ENCODE measurements around the gene ADH1C. TPM values are rescaled to one million over a fixed set of nuclear protein-coding genes. Genes with fewer than 3 reads are reported as not detected.
"Not testable (repeated sequence)": the region's sequence is repeated elsewhere in the genome, so short reads cannot be mapped to it uniquely, and the experiment has no call there.

Gene ADH1C
- not detected in 2 replicates for total RNA-seq

DNA sequence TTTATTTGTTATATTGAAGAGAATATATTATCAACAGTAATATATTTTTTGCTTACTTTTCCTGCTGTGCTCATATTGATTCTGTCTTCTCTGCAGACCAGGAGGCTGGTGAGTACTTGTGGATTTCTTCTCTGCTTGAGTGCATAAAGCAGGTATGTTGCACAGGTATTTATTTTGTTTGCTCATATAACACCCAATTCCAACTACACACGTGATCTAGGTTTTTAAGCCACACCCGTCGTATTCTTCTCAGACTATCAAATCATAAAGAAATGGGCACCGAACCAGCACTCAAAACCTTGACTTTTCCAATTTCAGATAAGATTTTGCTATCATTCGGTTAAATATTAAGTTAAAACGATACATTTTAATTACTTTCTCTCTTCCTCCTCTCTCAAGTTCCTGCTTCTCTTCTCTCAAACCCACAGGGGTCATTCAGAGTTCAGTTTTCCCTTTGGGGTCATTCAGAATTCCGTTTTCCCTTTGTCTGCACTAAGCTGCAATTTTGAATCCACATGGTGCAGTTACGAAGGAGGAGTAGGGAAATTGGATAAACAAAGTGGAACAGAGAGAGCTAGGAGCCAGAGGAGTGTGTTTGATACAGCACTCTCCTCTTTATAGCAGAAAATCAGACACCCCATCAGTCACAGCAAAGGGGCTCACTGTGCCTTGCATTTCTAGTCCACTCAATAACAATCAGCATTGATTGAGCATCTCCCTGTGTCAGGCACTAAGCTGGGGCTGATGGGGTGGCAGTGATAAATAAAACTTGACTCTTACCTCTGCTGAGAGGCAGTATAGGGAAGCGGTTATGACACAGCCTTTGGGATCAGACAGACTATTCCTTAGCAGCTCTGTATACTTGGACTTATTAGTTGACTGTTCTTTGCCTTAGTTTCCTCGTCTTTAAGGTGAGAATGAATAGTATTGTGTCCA is at the start of gene ADH1C:
TSS of gene ADH1C (minus strand) at position 145 of the 936 bp plus-strand sequence. CDS start at position 74, 71 bp downstream.
- intact Hi-C loops (cut with micrococcal nuclease): no loop called here

- intact Hi-C loops (cut with micrococcal nuclease): no loop called here
These were observed 48.3 kb upstream of the ADH1C start for GRCh38 chr4:99400831-99401230.

DNA sequence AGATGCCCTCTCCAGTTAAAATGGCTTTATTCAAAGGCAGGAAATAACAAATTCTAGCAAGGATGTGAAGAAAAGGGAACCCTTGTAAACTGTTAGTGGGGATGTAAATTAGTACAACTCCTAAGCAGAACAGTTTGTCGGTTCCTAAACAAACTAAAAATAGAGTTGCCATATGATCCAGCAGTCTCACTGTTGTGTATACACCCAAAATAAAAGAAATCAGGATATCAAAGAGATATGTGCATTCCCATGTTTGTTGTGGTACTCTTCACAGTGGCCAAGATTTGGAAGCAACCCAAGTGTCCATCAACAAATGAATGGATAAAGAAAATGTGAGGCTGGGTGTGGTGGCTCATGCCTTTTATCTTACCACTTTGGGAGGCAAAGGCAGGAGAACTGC is 46.5 kb upstream of the ADH1C start:
- intact Hi-C loops (cut with micrococcal nuclease): no loop called here

DNA sequence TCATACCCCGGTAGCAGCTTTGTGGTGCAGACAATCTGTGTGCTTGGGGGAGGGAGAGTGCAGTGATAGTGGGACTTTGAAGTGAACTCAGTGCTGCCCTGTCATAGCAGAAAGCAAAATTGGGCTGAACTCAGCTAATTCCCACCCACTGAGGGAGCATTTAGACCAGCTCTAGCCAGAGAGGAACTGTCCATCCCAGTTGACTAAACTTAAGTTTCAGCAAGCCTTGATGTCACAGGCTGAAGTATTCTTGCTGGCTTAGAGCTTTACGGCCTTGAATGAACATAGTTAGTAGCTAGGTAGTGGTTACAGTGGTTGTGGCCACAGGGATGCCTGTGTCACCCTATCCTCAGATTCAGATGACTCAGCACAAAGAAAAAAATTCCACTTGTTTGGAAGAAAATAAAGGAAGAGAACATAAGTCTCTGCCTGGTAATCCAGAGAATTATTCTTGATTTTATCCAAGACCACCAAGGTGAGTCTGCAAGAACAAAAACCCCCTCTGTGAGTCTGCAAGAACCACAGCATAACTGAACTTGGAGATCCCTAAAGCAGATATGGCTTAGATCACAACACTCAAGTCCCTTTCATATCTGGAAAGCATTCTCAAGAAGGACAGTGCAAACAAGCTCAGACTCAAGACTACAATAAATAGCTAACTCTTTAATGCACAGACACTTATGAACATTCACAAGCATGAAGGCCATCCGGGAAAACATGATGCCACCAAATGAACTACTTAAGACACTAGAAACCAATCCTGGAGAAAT is 43.2 kb upstream of the ADH1C start:
- intact Hi-C loops (cut with micrococcal nuclease): no loop called here

- intact Hi-C loops (cut with micrococcal nuclease): no loop called here
These were observed 42.4 kb upstream of the ADH1C start for GRCh38 chr4:99394896-99395295.

DNA sequence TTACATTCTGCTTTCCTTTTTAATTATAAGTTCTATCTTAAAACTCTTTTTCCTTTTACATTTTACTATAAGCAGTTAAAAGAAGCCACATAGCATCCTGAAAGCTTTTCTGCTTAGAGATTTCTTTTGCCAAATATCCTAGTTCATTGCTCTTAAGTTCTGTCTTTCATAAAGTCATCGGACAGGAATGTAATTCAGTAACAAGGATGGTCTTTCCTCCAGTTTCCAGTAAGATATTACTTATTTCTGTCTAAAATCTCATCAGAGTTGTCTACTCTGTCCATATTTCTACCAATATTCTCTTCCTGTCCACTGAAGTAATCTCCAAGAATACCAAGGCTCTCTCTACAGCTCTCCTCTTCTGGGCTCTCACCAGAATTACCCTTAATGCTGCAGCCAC is 37.5 kb upstream of the ADH1C start:
- intact Hi-C loops (cut with micrococcal nuclease): no loop called here

- intact Hi-C loops (cut with micrococcal nuclease): no loop called here
These were observed 37.1 kb upstream of the ADH1C start for GRCh38 chr4:99389606-99390005.

DNA sequence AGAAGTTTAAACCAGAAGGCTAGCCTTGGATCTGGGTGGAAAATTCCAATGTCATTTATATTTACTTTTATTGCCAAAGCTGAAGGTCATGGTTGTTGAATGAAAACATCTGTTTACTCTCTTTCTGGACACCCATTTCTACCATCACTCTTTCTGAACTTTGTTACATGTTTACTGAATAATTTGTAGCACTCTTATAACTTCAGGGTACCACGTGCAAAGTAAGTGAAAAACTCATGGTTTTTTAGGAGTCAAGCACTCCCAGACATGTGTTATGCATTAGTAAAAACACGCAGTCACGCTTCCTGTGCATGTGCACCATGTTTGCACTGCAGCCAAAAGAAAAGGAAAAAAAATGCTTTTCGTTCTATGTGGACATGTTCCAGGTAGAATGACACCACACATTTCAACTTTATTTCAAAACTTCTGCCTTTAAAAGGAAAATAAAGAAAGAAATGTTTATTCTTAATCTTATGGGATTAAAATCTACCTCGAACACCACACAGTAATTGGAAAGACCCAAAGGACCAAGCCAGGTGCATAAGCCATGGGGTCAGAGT is 31.4 kb upstream of the ADH1C start:
- intact Hi-C loops (cut with micrococcal nuclease): no loop called here

GRCh38 chr4:99383399-99383798 is 30.9 kb upstream of the ADH1C start:
- intact Hi-C loops (cut with micrococcal nuclease): no loop called here

GRCh38 chr4:99382745-99383360 is 30.3 kb upstream of the ADH1C start:
- intact Hi-C loops (cut with micrococcal nuclease): no loop called here

DNA sequence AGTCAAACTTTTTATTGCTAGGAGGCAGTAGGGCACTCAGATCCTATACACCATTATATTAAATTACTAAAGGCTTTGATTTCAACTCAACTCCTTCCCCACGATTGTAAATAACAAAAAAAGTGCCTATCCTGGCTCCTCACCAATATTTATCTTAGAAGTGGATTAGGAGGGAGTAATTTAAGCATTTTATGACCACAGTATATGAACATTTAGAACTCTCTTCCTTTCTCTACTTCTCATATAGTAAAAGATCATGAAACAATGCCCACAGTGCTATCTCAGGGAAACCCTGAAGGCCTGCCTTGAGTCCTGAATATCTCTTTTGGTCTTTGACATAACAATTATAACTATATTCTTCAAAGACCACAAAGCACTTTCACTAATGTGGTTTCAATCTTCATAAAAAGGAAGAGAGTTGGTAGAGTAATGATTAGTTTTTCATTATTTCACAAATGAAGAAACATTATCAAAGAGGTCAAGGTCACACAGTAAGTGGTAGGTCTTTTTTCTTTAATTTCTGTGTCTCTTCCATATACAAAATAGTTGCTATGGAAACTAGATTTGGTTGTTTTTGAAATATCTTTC is 29.1 kb upstream of the ADH1C start:
- intact Hi-C loops (cut with micrococcal nuclease): no loop called here

DNA sequence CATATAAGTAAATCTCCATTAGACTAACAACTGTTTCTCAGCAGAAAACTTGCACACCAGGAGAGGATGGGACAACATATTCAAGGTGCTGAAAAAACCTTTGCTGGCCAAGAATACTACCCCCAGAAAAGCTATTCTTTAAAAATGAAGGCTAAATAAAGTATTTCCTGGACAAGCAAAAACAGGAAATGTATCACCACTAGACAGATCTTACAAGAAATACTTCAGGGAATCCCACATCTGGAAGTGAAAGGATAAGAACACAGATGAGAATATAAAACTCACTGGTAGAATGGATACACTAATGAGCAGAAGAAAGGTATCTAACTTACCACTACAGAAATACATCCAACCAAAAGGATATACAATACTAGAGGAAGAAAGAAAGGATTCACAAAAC is 27.0 kb upstream of the ADH1C start:
- intact Hi-C loops (cut with micrococcal nuclease): no loop called here

DNA sequence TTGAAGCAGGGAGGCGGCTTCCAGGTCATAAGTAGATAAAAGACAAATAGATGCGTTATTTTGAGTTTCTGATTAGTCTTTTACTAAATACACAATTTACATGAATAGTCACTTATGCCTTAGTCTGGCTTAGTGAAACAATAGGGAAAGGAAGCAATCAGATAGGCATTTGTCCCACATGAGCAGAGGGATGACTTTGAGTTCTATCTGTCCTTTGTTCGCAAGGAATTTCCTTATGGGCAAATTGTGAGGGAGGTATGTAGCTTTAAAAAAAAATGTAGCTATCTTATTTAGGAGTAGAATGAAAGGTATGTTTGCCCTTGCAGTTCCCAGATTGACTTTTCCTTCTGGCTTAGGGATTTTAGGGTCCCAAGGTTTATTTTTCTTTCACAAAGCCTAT is 26.3 kb upstream of the ADH1C start:
- intact Hi-C loops (cut with micrococcal nuclease): no loop called here

DNA sequence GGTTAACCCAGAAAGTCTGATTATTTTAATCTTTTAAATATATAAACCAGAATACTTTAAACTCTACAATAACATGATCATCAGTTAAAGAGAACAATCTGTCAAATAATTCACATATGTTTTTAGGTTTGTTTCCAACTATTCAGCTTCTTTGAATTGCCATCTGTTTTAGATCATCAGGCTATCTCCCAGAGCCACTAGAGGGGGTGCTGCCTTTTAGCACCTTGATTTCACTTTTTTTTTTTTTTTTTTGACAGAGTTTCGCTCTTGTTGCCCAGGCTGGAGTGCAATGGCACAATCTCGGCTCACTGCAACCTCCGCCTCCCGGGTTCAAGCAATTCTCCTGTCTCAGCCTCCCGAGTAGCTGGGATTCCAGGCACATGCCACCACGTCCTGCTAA is 24.8 kb upstream of the ADH1C start:
- intact Hi-C loops (cut with micrococcal nuclease): not testable (repeated sequence)

- intact Hi-C loops (cut with micrococcal nuclease): not testable (repeated sequence)
These were observed 19.9 kb upstream of the ADH1C start for GRCh38 chr4:99372464-99372863.

DNA sequence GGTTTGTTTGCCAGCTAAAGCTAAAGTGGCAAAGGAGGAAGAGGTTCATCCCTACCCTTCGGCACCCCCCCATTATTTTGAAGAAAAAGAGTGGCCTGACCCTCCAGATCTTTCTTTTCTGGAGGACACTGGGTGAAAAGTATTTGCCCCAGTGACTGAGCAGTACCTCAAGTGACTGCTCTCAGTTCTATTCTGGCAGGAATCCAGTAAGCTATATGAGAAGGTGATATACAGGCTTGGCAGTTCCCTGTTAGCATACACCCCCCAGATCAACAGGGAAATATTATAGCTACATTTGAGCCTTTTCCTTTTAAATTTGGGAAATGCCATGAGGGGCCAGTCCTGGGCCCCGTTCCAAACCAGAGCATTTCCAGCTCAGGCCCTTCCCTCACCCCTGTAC is 15.3 kb upstream of the ADH1C start:
- intact Hi-C loops (cut with micrococcal nuclease): not testable (repeated sequence)

DNA sequence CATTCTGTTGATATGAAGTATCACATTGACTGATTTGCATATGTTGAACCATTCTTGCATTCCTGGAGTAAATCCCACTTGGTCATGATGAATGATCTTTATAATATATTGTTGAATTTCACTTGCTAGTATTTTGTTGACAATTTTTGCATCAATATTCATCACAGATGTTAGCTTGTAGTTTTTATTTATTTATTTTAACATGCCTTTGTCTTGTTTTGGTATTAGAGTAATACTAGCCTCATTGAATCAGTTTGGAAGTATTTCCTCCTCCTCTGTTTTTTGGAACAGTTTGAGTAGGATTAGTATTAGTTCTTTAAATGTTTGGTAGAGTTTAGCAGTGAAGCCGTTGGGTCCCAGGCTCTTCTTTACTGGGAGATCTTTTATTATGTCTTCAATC is 13.9 kb upstream of the ADH1C start:
- intact Hi-C loops (cut with micrococcal nuclease): no loop called here

DNA sequence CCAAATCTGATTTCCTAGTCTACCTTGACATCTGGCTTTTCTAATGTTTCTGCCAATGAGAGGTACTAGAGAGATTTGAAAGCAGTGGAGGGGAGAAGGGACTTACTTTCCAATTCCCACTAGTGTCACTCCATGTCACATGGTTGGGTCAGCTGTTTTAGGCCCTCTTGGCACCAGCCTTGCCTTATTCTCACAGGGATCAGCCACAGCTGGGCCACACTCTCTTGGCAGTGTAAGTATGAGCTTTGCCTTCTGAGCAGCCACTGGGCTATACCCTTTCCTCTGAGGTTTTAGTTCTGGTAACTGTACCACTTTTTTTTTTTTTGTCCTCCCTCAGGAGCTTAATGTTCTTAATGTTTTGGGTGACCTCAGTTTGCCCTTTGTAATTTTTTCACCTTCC is 10.2 kb upstream of the ADH1C start:
- intact Hi-C loops (cut with micrococcal nuclease): no loop called here

GRCh38 chr4:99361899-99362275 is 9.3 kb upstream of the ADH1C start:
- intact Hi-C loops (cut with micrococcal nuclease): no loop called here

- intact Hi-C loops (cut with micrococcal nuclease): no loop called here
These were observed 8.8 kb upstream of the ADH1C start for GRCh38 chr4:99361268-99361898.
